ENCODE measurements around the gene DYNC2H1. TPM values are rescaled to one million over a fixed set of nuclear protein-coding genes. Genes with fewer than 3 reads are reported as not detected.

The DYNC2H1 gene
- total and polyA plus RNA-seq, 12 donors, result 11.0 to 30.6 (median 18.9) TPM

DNA sequence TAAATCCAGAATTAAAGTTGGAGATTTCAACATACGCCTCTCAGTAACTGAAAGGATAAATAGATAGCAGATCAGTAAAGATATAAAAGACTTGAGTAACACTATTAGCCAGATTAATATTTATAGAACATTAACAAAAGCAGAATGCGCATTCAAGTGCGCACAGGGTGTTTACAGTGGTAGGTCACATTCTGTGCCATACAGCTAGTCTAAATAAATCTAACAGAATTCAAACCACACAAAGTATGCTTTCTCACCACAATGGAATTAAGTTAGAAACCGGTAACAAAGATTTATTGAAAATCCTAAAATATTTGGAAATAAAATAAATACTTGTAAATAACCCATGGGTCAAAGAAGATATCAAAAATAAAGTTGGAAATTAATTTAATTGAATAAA is 341.0 kb downstream of the DYNC2H1 start:
- 47 to 75% (median 64%) methylated on average over 4 of the region's 4 CpGs for WGBS, 4 donors
- TF ChIP-seq, protein P1, sequence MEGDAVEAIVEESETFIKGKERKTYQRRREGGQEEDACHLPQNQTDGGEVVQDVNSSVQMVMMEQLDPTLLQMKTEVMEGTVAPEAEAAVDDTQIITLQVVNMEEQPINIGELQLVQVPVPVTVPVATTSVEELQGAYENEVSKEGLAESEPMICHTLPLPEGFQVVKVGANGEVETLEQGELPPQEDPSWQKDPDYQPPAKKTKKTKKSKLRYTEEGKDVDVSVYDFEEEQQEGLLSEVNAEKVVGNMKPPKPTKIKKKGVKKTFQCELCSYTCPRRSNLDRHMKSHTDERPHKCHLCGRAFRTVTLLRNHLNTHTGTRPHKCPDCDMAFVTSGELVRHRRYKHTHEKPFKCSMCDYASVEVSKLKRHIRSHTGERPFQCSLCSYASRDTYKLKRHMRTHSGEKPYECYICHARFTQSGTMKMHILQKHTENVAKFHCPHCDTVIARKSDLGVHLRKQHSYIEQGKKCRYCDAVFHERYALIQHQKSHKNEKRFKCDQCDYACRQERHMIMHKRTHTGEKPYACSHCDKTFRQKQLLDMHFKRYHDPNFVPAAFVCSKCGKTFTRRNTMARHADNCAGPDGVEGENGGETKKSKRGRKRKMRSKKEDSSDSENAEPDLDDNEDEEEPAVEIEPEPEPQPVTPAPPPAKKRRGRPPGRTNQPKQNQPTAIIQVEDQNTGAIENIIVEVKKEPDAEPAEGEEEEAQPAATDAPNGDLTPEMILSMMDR (IDR thresholded peaks at IDR 0.05), result no peak
- no peak for TF ChIP-seq POLR2A (IDR thresholded peaks at IDR 0.05)

DNA sequence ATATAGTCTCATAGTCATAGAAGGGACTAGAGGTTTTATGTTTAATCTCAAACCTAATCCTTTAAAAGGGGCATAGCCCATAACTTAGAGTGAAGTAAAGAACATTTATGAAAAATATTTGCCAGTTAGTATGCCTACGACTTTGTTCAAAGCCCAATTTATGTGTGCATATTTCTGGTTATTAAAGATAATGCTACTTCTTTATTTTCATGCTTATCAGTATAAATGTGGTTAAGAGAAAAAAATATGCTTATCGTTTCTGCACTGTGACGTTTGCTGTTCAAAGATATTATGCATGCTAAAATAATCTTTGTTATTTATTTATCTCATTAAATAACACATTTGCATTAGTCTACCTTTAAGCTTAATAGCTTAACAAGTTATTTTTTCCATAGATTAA is 343.9 kb downstream of the DYNC2H1 start:
- TF ChIP-seq, protein P1 (IDR thresholded peaks at IDR 0.05), result no peak
- TF ChIP-seq POLR2A (IDR thresholded peaks at IDR 0.05), result no peak
- no peaks in the 10 kb centered on the region for H3K36me3 ChIP-seq (replicated peaks in 1 of 2)
- no peak for DNase-seq
- H3K4me3 ChIP-seq, result no peak overlapping the region
- 75 to 83% (median 78%) methylated on average over 3 of the region's 3 CpGs for WGBS, 4 donors
- H3K27ac ChIP-seq, result no peak overlapping the region
- H3K4me1 ChIP-seq (replicated peaks in 1 of 2), result no peaks in the 10 kb centered on the region
- H3K9me3 ChIP-seq (replicated peaks in 1 of 3), result no peaks in the 10 kb centered on the region
- intact Hi-C loops (cut with DNase I), result no loop called here
- H3K27me3 ChIP-seq, result no peaks in the 10 kb centered on the region

More for the DNA sequence above, 341.0 kb downstream of the DYNC2H1 start:
- Histone ChIP-seq H3K9me3 (replicated peaks in 1 of 3) (no peaks in the 10 kb centered on the region), H3K27me3 (no peaks in the 10 kb centered on the region), H3K4me3 (no peak overlapping the region), H3K27ac (no peak overlapping the region), H3K36me3 (replicated peaks in 1 of 2) (no peaks in the 10 kb centered on the region), H3K4me1 (replicated peaks in 1 of 2) (no peaks in the 10 kb centered on the region)
- intact Hi-C loops (cut with DNase I), result no loop called here
- DNase-seq, result no peak

DNA sequence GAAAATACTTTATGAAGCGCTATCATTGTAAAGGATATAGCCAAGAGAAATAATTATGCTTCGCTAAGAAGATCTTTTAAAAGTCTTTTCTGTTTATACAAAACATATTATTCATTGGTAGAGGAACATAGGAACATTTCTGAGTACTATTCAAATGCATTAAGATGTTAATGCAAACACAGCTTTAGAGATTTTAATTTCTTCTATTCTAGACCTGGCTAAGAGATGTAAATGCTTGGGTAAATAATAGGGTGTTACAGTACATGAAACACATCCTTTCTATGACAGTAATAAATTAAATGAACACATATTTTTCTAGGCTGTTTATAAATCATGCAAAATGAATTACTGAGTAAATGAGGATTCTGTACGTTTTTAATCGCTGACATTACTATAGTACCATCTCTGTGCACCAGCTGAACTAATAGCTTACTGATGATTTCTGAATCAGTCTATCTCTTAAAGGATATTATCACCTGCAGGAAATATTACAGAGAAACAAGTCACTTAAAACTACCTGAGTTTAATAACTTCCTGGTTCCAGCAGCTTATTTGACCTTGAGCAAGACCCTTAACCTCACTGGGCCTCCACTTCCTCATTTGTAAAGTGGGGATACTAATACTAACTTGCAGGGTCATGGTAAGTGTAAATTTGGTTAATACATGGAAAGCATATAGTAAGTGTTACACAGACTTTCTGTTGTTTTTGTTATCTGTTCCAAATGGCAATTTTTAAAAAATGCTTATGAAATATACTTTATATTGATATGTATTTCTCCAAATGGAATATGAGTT is 344.9 kb downstream of the DYNC2H1 start:
- Histone ChIP-seq H3K27ac (no peak overlapping the region), H3K9me3 (replicated peaks in 1 of 3) (no peaks in the 10 kb centered on the region), H3K4me1 (replicated peaks in 1 of 2) (no peaks in the 10 kb centered on the region), H3K36me3 (replicated peaks in 1 of 2) (no peaks in the 10 kb centered on the region), H3K4me3 (no peak overlapping the region), H3K27me3 (no peaks in the 10 kb centered on the region)
- no peak for DNase-seq
- WGBS, 4 donors, result 74 to 90% (median 81%) methylated on average over 4 of the region's 4 CpGs
- intact Hi-C loops (cut with DNase I), result no loop called here
- TF ChIP-seq, protein P1 (IDR thresholded peaks at IDR 0.05), result no peak
- TF ChIP-seq POLR2A (IDR thresholded peaks at IDR 0.05), result no peak

DNA sequence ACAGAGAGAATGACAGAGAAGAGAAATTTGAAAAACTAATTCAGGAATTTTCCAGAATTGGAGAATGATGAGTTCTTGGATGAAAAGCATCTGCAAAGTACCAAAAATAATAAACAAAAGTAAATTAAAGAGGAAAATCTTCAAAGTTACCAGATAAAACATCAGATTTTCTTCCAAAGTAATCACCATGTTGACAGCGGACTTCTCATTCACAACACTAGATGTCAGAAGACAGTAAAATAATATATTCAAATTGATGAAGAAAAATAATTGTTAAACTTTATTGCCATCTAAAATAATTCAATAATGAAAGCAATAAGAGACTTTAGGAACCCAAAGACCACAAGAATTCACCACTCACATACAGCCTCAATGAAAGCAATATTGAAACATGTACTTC is 355.2 kb downstream of the DYNC2H1 start:
- Histone ChIP-seq H3K36me3 (replicated peaks in 1 of 2) (no peaks in the 10 kb centered on the region), H3K4me1 (replicated peaks in 1 of 2) (no peaks in the 10 kb centered on the region), H3K27ac (no peak overlapping the region), H3K4me3 (no peak overlapping the region), H3K9me3 (replicated peaks in 1 of 3) (no peaks in the 10 kb centered on the region), H3K27me3 (no peaks in the 10 kb centered on the region)
- TF ChIP-seq, protein P1 (IDR thresholded peaks at IDR 0.05), result no peak
- no peak for DNase-seq
- WGBS, 4 donors, result 83 to 100% (median 95%) methylated on average over 1 of the region's 1 CpG
- intact Hi-C loops (cut with DNase I), result no loop called here

Measured in adrenal gland (tissue), 12 donors.